ENCODE results near the gene B4GALNT4.

DNA sequence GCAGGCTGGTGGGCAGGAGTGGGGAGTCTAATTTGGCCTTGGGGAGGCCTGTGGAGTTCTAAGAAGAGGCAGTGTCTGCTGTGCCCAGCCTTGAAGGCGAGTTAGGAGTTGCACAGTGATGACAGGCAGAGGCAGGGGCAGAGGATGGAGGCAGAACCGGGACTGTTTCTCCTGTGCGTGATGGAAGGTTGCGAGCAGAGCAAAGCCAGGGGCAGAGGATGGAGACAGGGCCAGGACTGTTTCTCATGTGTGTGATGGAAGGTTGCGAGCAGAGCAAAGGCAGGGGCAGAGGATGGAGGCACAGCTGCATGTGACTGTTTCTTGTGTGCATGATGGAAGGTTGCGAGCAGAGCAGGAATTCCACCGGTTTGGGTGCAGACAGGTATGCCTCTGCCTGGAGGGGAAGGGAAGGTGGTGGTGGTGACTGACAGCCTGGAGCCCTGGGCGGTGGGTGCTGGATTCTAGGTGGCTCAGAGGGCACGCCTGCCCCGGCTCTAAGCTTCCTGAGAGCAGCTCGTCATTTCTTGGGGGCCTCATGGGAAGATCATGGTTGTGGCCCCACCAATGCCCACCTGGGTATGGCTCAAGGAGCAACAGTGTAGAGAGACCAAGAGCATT, 8.7 kb downstream of the B4GALNT4 start:
- TF ChIP-seq, protein P1, sequence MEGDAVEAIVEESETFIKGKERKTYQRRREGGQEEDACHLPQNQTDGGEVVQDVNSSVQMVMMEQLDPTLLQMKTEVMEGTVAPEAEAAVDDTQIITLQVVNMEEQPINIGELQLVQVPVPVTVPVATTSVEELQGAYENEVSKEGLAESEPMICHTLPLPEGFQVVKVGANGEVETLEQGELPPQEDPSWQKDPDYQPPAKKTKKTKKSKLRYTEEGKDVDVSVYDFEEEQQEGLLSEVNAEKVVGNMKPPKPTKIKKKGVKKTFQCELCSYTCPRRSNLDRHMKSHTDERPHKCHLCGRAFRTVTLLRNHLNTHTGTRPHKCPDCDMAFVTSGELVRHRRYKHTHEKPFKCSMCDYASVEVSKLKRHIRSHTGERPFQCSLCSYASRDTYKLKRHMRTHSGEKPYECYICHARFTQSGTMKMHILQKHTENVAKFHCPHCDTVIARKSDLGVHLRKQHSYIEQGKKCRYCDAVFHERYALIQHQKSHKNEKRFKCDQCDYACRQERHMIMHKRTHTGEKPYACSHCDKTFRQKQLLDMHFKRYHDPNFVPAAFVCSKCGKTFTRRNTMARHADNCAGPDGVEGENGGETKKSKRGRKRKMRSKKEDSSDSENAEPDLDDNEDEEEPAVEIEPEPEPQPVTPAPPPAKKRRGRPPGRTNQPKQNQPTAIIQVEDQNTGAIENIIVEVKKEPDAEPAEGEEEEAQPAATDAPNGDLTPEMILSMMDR (IDR thresholded peaks at IDR 0.05) = no peak
- TF ChIP-seq EP300 (IDR thresholded peaks at IDR 0.05) (no peak), POLR2AphosphoS5 (IDR thresholded peaks at IDR 0.05) (no peak)
